IMR-90 (cell line): ENCODE data around the gene AUTS2. TPM values are rescaled to one million over a fixed set of nuclear protein-coding genes. Genes with fewer than 3 reads are reported as not detected.

Experiments
- ATAC-seq: fragments of 200-7000 bp; cut with Tn5 transposase; 2 replicates; pipeline ENCODE4 v1.9.1; 2020; ENCODE audit warnings: low read depth, mild to moderate bottlenecking, moderate library complexity
- BruUV-seq: library from RNA; stranded (reverse); fragments of 400-500 nt; replicated peaks from 2 replicates; lab custom pipeline; 2021; lab: Mats Ljungman, UMichigan
- CTCF ChIA-PET: fragments of 300-600 bp; formaldehyde crosslinking; extraction: SDS; loops from one replicate; lab custom pipeline; 2021; ENCODE audit warnings: antibody characterized with exemption; lab: Yijun Ruan, JAX
- POLR2A ChIA-PET: fragments of 300-600 bp; sonication (Branson Sonifier 250); formaldehyde crosslinking; loops from one replicate; lab custom pipeline; 2022; ENCODE audit warnings: antibody characterized with exemption; ENCODE audit not compliant: unreplicated experiment; lab: Charles Lee
- DNase-seq: peaks from one replicate; pipeline ENCODE4 v3.0.0; 2013
- H2AFZ ChIP-seq: replicated peaks from 2 replicates; pipeline ENCODE3; 2013; ENCODE audit warnings: low read length, mild to moderate bottlenecking; ENCODE audit not compliant: poor library complexity
- H2AK5ac ChIP-seq: 2 replicates; pipeline ENCODE4 v1.6.1; 2013; ENCODE audit warnings: low read depth, low read length, inconsistent platforms
- H2AK9ac ChIP-seq: replicated peaks from 2 replicates; pipeline ENCODE3; 2013; ENCODE audit warnings: mild to moderate bottlenecking, low read depth, low read length, moderate library complexity; ENCODE audit not compliant: poor library complexity
- H2BK120ac ChIP-seq: 2 replicates; pipeline ENCODE4 v1.6.1; 2013; ENCODE audit warnings: low read depth, low read length, inconsistent platforms
- H2BK15ac ChIP-seq: 3 replicates; pipeline ENCODE4 v1.6.1; 2013; ENCODE audit warnings: low read depth, low read length, inconsistent platforms
- H2BK20ac ChIP-seq: 2 replicates; pipeline ENCODE4 v1.6.1; 2013; ENCODE audit warnings: low read depth, mild to moderate bottlenecking, inconsistent platforms, low read length, moderate library complexity
- H2BK5ac ChIP-seq: 2 replicates; pipeline ENCODE4 v1.6.1; 2013; ENCODE audit warnings: mild to moderate bottlenecking, low read depth, low read length, inconsistent platforms; ENCODE audit not compliant: poor library complexity, severe bottlenecking
- H3K14ac ChIP-seq: replicated peaks from 2 replicates; pipeline ENCODE4 v1.6.1; 2013; ENCODE audit warnings: low read depth, low read length, inconsistent platforms
- H3K18ac ChIP-seq: 2 replicates; pipeline ENCODE4 v1.6.1; 2013; ENCODE audit warnings: low read depth, low read length, control low read depth
- H3K23ac ChIP-seq: 2 replicates; pipeline ENCODE4 v1.6.1; 2013; ENCODE audit warnings: low read depth, low read length, inconsistent platforms
- H3K27ac ChIP-seq: 2 replicates; pipeline ENCODE4 v1.5.1; 2013; ENCODE audit warnings: mild to moderate bottlenecking, control low read depth, low read length; ENCODE audit not compliant: insufficient read depth
- H3K27me3 ChIP-seq: 2 replicates; pipeline ENCODE4 v1.6.1; 2013; ENCODE audit warnings: low read length; ENCODE audit not compliant: control insufficient read depth, insufficient read depth
- H3K36me3 ChIP-seq: 2 replicates; pipeline ENCODE4 v1.6.1; 2013; ENCODE audit warnings: low read length, mixed read lengths; ENCODE audit not compliant: control insufficient read depth, insufficient read depth
- H3K4ac ChIP-seq: 2 replicates; pipeline ENCODE4 v1.6.1; 2013; ENCODE audit warnings: low read depth, low read length, inconsistent platforms
- H3K4me1 ChIP-seq: 2 replicates; pipeline ENCODE4 v1.6.1; 2013; ENCODE audit warnings: low read length, mixed read lengths; ENCODE audit not compliant: control insufficient read depth, insufficient read depth
- H3K4me2 ChIP-seq: 2 replicates; pipeline ENCODE4 v1.6.1; 2013; ENCODE audit warnings: low read depth, mild to moderate bottlenecking, control low read depth, low read length, moderate library complexity
- H3K4me3 ChIP-seq: 2 replicates; pipeline ENCODE4 v1.5.1; 2013; ENCODE audit warnings: low read depth, mild to moderate bottlenecking, control low read depth, low read length, moderate library complexity; ENCODE audit not compliant: insufficient read depth
- H3K56ac ChIP-seq: 2 replicates; pipeline ENCODE4 v1.6.1; 2013; ENCODE audit warnings: low read length, inconsistent platforms; ENCODE audit not compliant: insufficient read depth; ENCODE audit errors: extremely low read depth
- H3K79me1 ChIP-seq, 2 experiments: 2 replicates each; pipeline ENCODE4 v1.6.1; 2013; ENCODE audit warnings: low read length in 2 of 2, inconsistent platforms in 1 of 2, low read depth in 1 of 2
- H3K9ac ChIP-seq: 2 replicates; pipeline ENCODE4 v1.6.1; 2013; ENCODE audit warnings: low read depth, low read length, control low read depth
- H3K9me1 ChIP-seq: 2 replicates; pipeline ENCODE4 v1.6.1; 2013; ENCODE audit warnings: low read length, inconsistent platforms; ENCODE audit not compliant: insufficient read depth
- H3K9me3 ChIP-seq: 2 replicates; pipeline ENCODE4 v1.6.1; 2013; ENCODE audit warnings: low read length; ENCODE audit not compliant: control insufficient read depth, insufficient read depth
- H4K20me1 ChIP-seq: 2 replicates; pipeline ENCODE4 v1.6.1; 2013; ENCODE audit warnings: low read length, inconsistent platforms; ENCODE audit not compliant: insufficient read depth
- H4K5ac ChIP-seq: 2 replicates; pipeline ENCODE4 v1.6.1; 2013; ENCODE audit warnings: mild to moderate bottlenecking, low read depth, low read length, control low read depth
- H4K8ac ChIP-seq, 2 experiments: 2 replicates each; pipeline ENCODE4 v1.6.1; 2013; ENCODE audit warnings: low read depth in 2 of 2, low read length in 2 of 2, control low read depth in 1 of 2, inconsistent platforms in 1 of 2
- H4K91ac ChIP-seq: 2 replicates; pipeline ENCODE4 v1.6.1; 2013; ENCODE audit warnings: low read depth, low read length, inconsistent platforms; ENCODE audit not compliant: insufficient read depth
- FOS ChIP-seq: fragments of 150-350 bp; IDR thresholded peaks from 2 replicates; pipeline ENCODE4 v1.6.1; 2016; ENCODE audit warnings: low read depth, low read length
- WGBS, 2 experiments: methylation state at CpG; one replicate each; pipeline versions ENCODE4 v1.1.5 to v1.1.7; 2013; ENCODE audit warnings: missing lambda C conversion rate in 2 of 2; ENCODE audit not compliant: insufficient read length in 1 of 2; ENCODE audit errors: extremely low coverage in 2 of 2; 5-methylcytosine and 5-hydroxymethylcytosine counted together
- dilution Hi-C: fragments of 300-500 bp; cut with HindIII; formaldehyde crosslinking; loops from one replicate; pipeline ENCODE4 v1.14.3; 2018; ENCODE audit warnings: low sequenced_read_pairs; ENCODE audit not compliant: unreplicated experiment
- in situ Hi-C: fragments of 300-500 bp; cut with MboI; formaldehyde crosslinking; loops from 3 replicates; pipeline ENCODE4 v1.14.3; 2019; ENCODE audit warnings: low sequenced_read_pairs, inconsistent platforms, mixed read lengths
- intact Hi-C: fragments of 100-400 bp; cut with micrococcal nuclease; formaldehyde crosslinking; loops from 2 replicates; pipeline ENCODE4 v1.10.0; 2022
- polyA plus RNA-seq, 3 experiments: library from polyadenylated mRNA; depleted of rRNA; stranded (reverse); fragments of >200 nt; gene quantifications; 2 replicates each; pipeline ENCODE4 v1.2.3, GENCODE V29; 2012; ENCODE audit warnings: low replicate concordance in 1 of 3
- total RNA-seq: library from RNA; depleted of rRNA; stranded (reverse); fragments of >200 nt; gene quantifications from 2 replicates; pipeline ENCODE4 v1.2.3, GENCODE V29; 2012
- TF ChIP-seq, protein P1 (sequence below): fragments of 150-350 bp; IDR thresholded peaks from 2 replicates; pipeline ENCODE4 v1.6.1; 2016; ENCODE audit warnings: low read depth, mild to moderate bottlenecking, low read length, moderate library complexity, borderline replicate concordance
- TF ChIP-seq, protein P2 (sequence below): fragments of 150-350 bp; IDR thresholded peaks from 2 replicates; pipeline ENCODE4 v1.6.1; 2017; ENCODE audit warnings: mild to moderate bottlenecking, antibody characterized with exemption, low read length, low read depth

Gene AUTS2
- total and polyA plus RNA-seq, 2 of the 4 experiments (the other 2 are of a cell fraction): 0.90 to 3.0 TPM

DNA sequence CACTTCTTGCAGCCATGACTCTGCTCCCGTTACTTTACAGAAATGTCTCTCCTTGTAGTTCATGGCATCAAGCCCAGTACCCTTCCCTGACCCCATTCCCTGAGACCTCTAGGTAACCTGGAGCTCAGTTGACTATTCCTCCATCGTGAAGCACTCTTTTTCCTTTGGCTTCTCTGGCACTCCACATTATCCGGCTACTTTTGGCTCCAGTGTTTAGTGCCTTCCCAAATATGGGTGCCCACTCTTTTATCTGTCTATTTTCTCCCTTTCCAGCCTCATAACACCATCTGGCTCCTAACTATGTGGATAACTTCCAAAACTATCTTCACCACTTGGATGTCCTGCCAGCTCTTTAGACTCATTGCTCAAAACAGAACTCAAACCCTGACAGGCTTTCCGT is 788.9 kb downstream of the AUTS2 start:
- intact Hi-C loops (no loop called here), in situ Hi-C loops (no loop called here), dilution Hi-C loops (no loop called here)
- H3K4me1 ChIP-seq: no peaks in the 10 kb centered on the region
- H4K91ac ChIP-seq: no peak overlapping the region
- H3K56ac ChIP-seq: no peak overlapping the region
- no peaks in the 10 kb centered on the region for H3K79me1 ChIP-seq
- no peaks in the 10 kb centered on the region for H3K9me1 ChIP-seq
- H3K18ac ChIP-seq: no peak overlapping the region
- H3K23ac ChIP-seq: no peak overlapping the region
- no peaks in the 10 kb centered on the region for H3K9me3 ChIP-seq
- H3K4ac ChIP-seq: no peak overlapping the region
- no TSS peak for BruUV-seq
- no peak overlapping the region for H4K5ac ChIP-seq
- H3K4me2 ChIP-seq: no peak overlapping the region
- H2AFZ ChIP-seq: no peak overlapping the region
- CTCF ChIA-PET: no interaction called here
- no peak overlapping the region for H3K14ac ChIP-seq
- 23% methylated on average over 4 of the region's 4 CpGs; no CpG with 5 or more reads in 1 of the 2 experiments for WGBS, 2 experiments
- H3K4me3 ChIP-seq: no peak overlapping the region
- no peak for ATAC-seq
- DNase-seq: no peak
- H2BK5ac ChIP-seq: no peak overlapping the region
- H2AK5ac ChIP-seq: no peak overlapping the region
- H2BK20ac ChIP-seq: no peak overlapping the region
- H3K27ac ChIP-seq: no peak overlapping the region
- H4K8ac ChIP-seq: no peak overlapping the region
- no peaks in the 10 kb centered on the region for H4K20me1 ChIP-seq
- no peaks in the 10 kb centered on the region for H3K27me3 ChIP-seq
- H2BK15ac ChIP-seq: no peak overlapping the region
- TF ChIP-seq, protein P1, sequence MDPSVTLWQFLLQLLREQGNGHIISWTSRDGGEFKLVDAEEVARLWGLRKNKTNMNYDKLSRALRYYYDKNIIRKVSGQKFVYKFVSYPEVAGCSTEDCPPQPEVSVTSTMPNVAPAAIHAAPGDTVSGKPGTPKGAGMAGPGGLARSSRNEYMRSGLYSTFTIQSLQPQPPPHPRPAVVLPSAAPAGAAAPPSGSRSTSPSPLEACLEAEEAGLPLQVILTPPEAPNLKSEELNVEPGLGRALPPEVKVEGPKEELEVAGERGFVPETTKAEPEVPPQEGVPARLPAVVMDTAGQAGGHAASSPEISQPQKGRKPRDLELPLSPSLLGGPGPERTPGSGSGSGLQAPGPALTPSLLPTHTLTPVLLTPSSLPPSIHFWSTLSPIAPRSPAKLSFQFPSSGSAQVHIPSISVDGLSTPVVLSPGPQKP: no peak
- TF ChIP-seq, protein P2, sequence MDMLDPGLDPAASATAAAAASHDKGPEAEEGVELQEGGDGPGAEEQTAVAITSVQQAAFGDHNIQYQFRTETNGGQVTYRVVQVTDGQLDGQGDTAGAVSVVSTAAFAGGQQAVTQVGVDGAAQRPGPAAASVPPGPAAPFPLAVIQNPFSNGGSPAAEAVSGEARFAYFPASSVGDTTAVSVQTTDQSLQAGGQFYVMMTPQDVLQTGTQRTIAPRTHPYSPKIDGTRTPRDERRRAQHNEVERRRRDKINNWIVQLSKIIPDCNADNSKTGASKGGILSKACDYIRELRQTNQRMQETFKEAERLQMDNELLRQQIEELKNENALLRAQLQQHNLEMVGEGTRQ: no peak
- no peak for TF ChIP-seq FOS
- no peak overlapping the region for H2BK120ac ChIP-seq
- POLR2A ChIA-PET: no interaction called here
- H3K9ac ChIP-seq: no peak overlapping the region
- no peak overlapping the region for H2AK9ac ChIP-seq
- no peaks in the 10 kb centered on the region for H3K36me3 ChIP-seq
